HG02571 (cell line): ENCODE measurements around the gene ZBTB16.

ENCODE experiments used
- ATAC-seq: cut with Tn5 transposase; IDR thresholded peaks from one replicate; pipeline ENCODE4 v1.9.1; 2021; ENCODE audit warnings: mild to moderate bottlenecking, moderate library complexity; ENCODE audit not compliant: unreplicated experiment

The ZBTB16 gene

GRCh38 chr11:114253771-114254170, 194.3 kb downstream of the ZBTB16 start:
- ATAC-seq = no peak

DNA sequence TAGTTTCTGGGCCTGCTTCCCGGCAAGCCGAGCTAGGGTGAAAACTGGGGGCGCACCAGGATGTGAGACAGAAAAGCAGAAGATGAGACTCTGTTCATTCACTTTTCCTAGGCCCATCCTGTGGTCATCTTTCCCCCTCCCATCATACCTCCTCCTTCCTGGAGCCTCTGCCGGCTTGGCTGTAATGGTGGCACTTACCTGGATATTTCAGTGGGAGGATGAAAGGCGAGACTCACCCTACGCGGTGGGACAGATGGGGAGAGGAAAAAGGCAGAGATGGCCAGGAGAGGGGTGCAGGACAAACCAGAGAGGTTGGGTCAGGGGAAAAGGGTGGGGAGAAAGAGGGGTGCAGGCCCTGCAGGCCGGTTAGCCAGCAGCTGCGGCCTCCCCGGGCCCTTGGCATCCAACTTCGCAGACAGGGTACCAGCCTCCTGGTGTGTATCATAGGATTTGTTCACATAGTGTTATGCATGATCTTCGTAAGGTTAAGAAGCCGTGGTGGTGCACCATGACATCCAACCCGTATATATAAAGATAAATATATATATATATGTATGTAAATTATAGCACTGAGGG, 195.1 kb downstream of the ZBTB16 start:
- ATAC-seq = no peak

GRCh38 chr11:114255289-114255688, 195.8 kb downstream of the ZBTB16 start:
- no peak for ATAC-seq

DNA sequence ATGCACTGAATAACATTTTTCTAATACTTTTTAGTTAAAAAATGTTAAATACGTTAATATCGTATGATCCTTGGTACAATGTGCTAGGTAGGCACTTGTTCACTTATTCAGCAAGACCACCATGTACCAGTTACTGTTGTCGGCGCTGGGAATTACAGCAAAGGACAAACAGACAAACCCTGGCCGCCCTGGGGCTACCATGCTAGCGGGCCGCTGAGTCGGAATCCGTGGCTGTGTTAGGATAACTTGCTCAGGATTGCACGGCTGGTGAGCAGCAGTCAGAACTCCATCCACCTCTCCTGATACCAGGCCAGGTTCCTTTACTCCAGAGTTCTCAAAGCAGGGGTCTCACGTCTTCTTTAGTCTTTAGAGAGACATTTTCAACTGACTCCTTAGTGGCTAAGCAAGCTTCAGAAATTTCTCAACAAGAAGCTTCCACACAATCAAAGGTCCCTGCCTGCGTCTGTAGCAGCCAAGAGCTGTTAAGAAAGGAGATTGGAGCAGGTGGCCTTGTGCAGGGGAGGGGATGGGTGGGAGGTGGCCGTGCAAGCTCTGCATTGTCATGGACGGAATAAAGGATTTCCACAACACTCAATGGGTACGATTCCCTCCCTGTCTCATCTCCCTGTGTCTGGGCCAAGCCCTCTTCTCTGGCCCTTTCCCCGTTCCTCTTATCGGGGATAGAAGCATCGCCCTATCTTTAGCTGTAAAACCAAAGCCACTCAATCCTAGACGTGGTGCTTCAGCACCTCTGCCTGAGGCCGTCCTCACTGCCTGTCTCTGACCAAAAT, 196.9 kb downstream of the ZBTB16 start:
- ATAC-seq = no peak

DNA sequence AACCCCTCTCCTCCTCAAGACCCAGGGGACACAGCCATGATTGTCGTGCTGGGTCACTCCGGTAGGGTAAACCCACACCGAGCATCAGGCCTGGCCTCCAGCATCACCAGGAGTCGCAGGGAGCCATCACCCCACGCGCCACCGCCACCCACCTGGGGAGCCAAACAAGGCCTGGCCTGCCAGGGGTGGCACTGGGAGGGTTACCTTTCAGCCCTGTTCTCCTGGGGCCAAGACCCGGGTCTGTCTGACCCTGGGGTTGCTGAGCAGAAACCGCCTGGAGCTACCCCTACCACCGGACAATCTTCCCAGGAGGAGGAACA, 197.4 kb downstream of the ZBTB16 start:
- ATAC-seq = no peak

GRCh38 chr11:114257621-114258558, 198.4 kb downstream of the ZBTB16 start:
- no peak for ATAC-seq

DNA sequence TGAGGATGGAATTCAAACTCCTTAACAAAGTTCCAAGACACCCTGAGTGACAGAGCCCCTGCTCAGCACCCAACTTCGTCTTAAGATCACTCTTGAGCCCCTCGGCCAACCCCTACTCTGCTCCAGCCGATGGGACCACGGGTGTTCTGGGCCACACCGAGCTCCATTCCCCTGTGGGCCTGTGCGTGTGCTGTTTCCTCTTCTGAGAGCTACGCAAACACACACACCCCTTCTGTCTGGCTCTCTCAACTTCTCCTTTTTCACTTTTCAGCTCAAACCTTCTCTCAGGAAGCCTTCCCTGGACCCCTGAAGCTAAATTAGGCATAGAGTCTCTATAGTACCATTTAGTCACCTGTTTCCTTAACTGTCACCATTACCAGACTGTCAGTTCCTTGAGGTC, 199.2 kb downstream of the ZBTB16 start:
- no peak for ATAC-seq

- no peak for ATAC-seq
Observed at GRCh38 chr11:114259124-114259526, 199.6 kb downstream of the ZBTB16 start.

- no peak for ATAC-seq
Observed at GRCh38 chr11:114259551-114259983, 200.1 kb downstream of the ZBTB16 start.

GRCh38 chr11:114260077-114260476, 200.6 kb downstream of the ZBTB16 start:
- ATAC-seq = no peak

GRCh38 chr11:114260483-114260882, 201.0 kb downstream of the ZBTB16 start:
- ATAC-seq = no peak

DNA sequence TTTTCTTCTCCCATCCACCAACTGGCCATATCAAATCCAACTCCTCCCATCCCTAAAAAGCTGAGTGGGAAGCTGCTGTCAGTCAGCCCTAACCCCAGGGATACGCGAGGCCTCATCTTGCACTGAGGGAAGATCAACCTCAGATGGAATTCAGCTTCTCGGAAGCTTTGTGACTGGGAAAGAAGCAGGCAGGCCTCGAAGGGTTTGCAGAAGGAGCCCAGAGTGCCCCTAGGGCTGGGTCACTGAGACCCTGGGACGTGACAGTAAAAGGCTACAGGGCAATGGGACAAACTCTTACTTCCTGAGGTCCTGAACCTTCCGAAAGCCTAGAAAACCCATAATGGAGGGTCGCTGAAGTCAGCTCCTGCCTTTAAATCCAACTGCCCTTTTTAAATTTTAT, 202.3 kb downstream of the ZBTB16 start:
- ATAC-seq = no peak

- no peak for ATAC-seq
Observed at GRCh38 chr11:114262681-114263512, 203.4 kb downstream of the ZBTB16 start.

DNA sequence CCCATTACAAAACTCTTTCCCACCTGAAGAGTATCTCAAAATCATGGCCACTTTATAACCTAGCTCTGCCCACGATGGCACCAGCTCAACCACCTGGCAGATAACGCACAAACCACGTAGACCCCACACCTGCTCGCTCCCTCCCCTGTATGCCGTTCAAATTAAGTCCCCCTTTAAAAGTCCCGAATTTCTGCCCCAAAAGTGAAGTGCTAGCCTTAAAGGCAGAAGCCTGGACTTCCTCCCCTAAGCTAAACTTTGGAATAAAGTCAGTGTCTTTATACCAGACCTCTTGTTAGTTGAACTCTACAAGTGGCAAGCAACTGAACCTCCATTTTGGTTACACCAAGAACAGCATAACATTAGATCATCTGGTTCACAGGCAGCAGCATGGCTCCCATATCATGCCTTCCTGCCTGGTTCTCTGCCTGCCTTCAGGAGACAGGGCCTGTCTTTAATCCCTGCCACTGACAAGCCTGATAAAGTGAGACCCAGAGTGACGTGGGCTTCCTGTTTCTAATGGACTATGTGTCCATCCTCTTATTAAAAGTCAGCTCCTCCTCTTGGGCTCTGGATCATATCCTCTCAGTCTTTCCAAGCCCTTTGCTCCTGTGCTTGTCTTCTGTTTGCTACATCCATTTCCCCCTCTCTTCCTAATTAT, 204.1 kb downstream of the ZBTB16 start:
- ATAC-seq = no peak

DNA sequence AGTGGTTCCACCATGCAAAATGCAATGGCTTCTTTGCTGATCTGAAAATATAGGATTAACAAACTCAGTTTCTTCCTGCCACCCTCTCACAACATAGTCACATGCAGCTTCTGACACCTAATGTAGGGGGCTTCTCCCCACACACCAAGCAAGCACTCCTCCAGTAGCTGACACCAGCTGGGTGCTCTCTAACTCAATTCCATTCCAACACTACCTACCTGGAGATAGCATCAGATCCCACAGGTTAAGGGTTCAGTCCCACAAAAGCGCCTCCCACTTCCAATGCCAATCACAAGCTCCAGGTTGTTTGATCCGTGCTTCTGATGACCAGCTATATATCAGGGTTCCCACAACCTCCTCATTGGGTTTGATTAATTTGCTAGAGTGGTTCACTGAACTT, 204.9 kb downstream of the ZBTB16 start:
- ATAC-seq = no peak

DNA sequence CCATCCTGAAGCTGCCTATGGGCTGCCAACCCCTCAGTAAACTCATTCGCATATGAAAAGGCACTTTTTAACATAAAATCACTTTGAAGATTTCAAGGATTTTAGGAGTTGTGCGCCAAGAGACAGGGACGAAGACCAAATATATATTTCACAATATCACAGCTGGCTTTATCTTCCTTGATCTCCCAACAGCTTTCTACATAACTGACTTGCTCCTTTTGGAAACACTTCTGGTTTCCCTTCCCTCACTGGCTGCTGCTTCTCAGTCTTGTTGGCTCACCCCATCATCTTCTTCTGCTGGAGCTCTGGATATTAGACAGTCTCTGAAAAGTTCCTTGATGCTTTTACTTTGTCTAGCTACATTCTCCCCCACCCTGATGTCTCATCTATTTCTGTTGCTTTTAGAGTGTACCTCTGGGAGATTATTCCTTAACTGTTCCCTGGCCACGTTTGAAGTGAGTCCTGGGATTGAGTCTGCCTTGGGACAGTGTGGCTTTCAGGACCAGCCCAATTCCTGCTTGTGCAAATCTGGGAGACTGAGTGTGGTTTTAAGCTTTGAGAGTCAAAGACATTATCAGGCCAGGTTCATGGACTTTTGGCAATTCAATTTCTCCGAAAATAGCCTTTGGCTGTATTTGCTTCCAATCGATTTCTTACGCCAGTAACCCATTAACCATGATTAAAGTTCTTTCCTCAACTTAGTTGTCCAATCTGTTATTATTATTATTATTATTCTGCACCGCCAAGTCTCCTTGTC, 205.8 kb downstream of the ZBTB16 start:
- no peak for ATAC-seq

- ATAC-seq = no peak
Observed at GRCh38 chr11:114269498-114269897, 210.0 kb downstream of the ZBTB16 start.

- no peak for ATAC-seq
Observed at GRCh38 chr11:114270531-114271270, 211.2 kb downstream of the ZBTB16 start.

DNA sequence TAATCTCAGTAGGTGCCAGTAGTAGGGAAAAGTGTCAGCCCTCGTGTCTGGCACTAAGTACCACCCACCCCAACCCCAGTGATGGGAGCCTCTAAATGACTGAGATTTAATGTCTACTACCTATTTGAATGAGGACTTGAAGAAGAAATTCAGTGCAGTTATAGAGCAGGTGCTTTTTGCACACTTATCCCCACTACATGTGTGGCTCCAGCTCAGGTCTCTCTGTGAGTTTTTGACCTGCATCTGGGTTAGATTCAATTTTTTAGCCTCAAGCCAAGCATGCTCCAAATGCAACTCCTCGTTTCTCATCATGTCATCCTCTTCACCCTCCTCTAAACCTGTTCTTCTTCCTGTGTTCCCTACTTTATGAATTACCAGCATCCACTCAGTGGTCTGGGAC, 211.8 kb downstream of the ZBTB16 start:
- ATAC-seq = no peak
